Fibroblast of villous mesenchyme (primary cell): ENCODE measurements around the gene GPR4. TPM values are rescaled to one million over a fixed set of nuclear protein-coding genes. Genes with fewer than 3 reads are reported as not detected.
A peak's percentile ranks its signal among the peaks of the same experiment; 100 is the strongest.

Experiments used
- DNase-seq: peaks from one replicate; pipeline ENCODE4 v3.0.0-alpha.2; 2010; ENCODE audit warnings: low read depth
- H3K4me3 ChIP-seq: 2 replicates; pipeline ENCODE4 v1.5.1; 2011; ENCODE audit warnings: low read depth, mild to moderate bottlenecking, low read length
- total RNA-seq: library from RNA; depleted of rRNA; stranded (reverse); fragments of >200 nt; gene quantifications from 2 replicates; pipeline ENCODE4 v1.2.3, GENCODE V29; 2012
- TF ChIP-seq, protein P1 (sequence below): IDR thresholded peaks from 2 replicates; pipeline ENCODE4 v1.5.1; 2012; ENCODE audit warnings: low read depth, mild to moderate bottlenecking, low read length; ENCODE audit not compliant: insufficient read depth

GPR4 gene
- total RNA-seq, 1 donor, result not detected

DNA sequence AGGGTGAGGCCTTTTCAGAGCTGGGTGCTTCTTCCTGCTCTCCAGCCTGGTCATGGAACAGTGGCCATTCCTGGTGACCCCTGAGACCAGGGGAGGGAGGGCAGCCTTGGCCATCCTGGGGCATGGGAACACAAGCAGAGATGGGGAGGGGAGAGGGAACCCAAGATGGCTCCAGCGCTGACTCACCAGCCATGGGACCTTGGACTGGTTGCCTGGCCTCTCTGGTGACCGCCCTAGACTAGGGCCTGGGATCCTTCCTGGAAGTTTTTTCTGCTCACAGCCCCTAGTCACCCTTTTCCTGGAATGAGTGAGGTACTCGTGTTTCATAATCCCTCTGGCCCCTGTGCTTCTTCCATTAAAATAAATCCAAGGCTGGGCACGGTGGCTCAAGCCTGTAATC lies 14.1 kb downstream of the GPR4 start:
- no peak overlapping the region for H3K4me3 ChIP-seq
- DNase-seq, result no peak
- TF ChIP-seq, protein P1, sequence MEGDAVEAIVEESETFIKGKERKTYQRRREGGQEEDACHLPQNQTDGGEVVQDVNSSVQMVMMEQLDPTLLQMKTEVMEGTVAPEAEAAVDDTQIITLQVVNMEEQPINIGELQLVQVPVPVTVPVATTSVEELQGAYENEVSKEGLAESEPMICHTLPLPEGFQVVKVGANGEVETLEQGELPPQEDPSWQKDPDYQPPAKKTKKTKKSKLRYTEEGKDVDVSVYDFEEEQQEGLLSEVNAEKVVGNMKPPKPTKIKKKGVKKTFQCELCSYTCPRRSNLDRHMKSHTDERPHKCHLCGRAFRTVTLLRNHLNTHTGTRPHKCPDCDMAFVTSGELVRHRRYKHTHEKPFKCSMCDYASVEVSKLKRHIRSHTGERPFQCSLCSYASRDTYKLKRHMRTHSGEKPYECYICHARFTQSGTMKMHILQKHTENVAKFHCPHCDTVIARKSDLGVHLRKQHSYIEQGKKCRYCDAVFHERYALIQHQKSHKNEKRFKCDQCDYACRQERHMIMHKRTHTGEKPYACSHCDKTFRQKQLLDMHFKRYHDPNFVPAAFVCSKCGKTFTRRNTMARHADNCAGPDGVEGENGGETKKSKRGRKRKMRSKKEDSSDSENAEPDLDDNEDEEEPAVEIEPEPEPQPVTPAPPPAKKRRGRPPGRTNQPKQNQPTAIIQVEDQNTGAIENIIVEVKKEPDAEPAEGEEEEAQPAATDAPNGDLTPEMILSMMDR, result no peak

DNA sequence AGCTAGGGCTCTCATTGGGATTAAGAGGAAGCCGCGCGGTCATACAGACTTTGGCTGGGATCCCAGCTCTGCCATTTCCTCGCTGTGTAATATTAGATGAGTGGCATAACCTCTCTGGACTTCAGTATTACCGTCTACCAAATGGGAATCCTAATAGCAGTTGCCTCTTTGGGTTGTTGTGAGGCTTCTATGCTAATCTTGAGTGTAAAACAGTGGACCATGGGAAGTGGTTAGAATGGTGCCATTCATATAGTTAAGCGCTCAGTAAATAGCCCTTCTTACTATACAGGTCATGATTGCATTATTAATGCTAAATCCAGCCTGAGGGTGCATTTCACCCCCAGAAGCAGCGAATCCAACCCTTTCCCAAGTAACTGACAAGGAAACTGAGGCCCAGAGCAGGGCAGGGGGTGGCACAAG lies 16.8 kb downstream of the GPR4 start:
- DNase-seq, result no peak
- H3K4me3 ChIP-seq, result peak overlapping the region; percentile 93
- TF ChIP-seq, protein P1, result no peak

DNA sequence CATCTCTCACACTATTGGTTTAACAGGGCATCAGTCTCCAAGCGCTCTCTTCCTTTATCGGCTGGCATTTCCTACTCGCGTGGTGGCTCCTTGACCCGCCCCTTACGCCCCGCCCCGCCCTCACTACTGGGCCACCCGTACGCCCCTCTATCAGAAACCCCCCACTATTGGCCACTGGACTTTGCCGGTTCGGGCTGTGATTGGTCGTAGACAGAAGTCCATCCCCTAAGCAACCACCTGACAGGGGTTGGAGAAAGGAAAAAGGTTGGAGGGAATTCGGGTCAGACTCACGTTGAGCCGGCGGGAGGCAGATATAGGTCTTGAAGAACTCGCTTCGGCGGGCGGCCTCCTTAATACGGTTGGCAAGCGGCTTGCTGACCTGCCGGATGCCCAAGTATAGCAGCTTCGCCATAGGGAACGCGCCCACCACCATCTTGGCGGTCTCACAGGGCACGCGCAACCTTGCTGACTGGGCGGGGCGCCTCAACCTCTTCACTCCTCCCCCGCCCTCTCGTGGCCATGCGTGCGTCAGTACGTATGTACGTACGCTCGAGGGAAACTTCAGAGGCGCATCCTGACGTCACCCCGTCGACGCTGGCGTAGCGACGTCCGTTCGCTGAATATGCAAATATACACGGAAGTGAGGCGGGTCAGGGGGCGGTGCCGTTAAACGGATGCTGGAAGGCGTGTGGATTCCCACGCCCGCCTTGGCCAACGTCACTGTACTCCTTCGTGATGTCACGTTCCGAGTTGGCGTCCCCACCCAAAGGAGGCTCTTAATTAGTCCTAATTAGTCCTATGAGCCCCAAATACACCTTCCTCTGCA lies 17.5 kb downstream of the GPR4 start, which contains the start of gene OPA3:
OPA3 (minus strand) TSS at position 471 of the 826 bp plus-strand sequence; CDS start at position 433, 38 bp downstream.
- TF ChIP-seq, protein P1, result no peak
- H3K4me3 ChIP-seq, result peak within 1 kb of the TSS; percentile 93

DNA sequence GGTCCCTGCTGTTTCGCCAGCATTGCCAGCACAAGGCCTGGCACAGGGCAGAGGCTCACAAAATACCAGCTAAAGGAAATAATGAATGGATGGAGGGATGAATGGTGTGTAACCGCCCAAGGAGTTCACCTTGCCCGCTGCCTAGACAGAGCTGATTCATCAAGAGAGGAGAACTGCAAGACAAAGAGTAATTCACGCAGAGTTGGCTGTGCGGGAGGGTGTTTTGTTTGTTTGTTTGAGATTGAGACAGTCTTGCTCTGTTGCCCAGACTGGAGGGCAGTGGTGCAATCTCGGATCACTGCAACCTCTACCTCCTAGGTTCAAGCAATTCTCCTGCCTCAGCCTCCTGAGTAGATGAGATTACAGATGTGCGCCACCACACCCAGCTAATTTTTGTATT lies 20.4 kb downstream of the GPR4 start:
- no peak for DNase-seq
- TF ChIP-seq, protein P1, result no peak
- no peak overlapping the region for H3K4me3 ChIP-seq

More for the DNA sequence above, 17.5 kb downstream of the GPR4 start, which contains the start of gene OPA3:
- peak; percentile 100 for DNase-seq

DNA sequence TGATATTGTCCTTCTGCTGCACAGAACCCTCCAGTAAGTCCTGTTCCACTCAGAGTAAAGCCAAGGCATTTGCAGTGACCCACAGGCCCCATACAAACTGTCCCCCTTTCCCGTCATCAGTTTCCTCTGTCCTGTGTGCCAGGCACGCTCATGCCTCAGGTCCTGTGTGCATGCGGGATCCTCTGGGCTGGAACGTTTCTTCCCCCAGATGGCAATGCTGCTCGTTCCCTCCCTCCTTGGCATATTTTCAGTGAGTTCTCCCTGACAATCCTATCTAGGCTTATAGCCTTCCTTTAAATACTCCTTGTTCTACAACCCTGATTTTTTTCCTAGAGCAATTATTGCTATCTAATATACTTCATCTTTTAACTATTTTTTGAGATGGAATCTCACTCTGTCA lies 23.2 kb downstream of the GPR4 start:
- no peak overlapping the region for H3K4me3 ChIP-seq
- no peak for DNase-seq
- TF ChIP-seq, protein P1, result no peak

DNA sequence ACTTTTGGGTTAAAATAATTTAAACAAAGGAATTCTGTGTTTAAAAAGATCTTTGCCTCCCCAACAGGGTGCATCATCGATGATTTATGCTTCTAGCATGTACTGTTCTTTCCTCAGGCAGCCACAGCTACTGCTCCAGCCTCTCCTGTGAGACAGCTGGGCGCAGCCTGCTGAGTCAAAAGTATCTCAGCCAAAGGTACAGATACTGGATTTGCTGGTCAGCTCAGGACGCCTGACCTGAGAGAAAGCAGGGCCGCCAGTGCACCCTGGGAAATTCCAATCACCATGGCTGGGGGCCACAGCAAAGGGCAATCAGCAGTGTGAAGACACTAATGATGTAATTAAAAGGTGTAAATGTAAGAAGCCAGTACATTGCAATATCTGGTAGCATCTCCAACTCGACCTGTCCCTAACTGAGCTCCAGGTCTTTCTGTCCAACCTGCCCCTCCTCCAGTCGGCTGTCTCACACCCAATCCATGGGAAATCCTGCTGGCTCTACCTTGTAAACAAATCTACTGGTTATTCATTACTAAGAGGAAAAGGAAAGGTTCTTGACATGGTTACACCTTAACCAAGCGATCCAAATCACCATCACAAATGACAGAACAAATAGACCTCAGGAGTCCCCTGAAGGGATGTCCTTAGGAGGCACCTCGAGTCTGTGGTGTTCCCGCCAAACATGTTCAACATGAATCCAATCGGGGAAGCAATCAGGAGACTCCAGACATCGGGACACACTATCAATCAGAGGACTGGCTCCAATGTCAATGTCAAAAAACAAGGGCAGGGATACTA lies 24.7 kb downstream of the GPR4 start:
- peak; percentile 92 for DNase-seq
- TF ChIP-seq, protein P1, result no peak
- no peak overlapping the region for H3K4me3 ChIP-seq
